Left ventricle myocardium superior (tissue), 1 donor: Measurements from ENCODE around the gene IGFLR1. TPM values are rescaled to one million over a fixed set of nuclear protein-coding genes. Genes with fewer than 3 reads are reported as not detected.

Source experiments
- ATAC-seq: fragments of 200-7000 bp; cut with Tn5 transposase; one replicate; pipeline ENCODE4 v1.9.1; 2020; ENCODE audit warnings: mild to moderate bottlenecking, moderate library complexity
- DNase-seq: peaks from one replicate; pipeline ENCODE4 v3.0.0-alpha.2; 2020
- intact Hi-C: fragments of 100-400 bp; cut with micrococcal nuclease; formaldehyde crosslinking; loops from one replicate; pipeline ENCODE4 v1.11.0; 2022
- long read RNA-seq: library from polyadenylated mRNA; unstranded; transcript quantifications from one replicate; pipeline ENCODE4 v2.0.0, GENCODE V29; 2021
- total RNA-seq: library from RNA; stranded (reverse); fragmentation: NEBNext Ultra II Directional; extraction: Animal tissue kit (Norgen Biotek cat#: 25700); gene quantifications from one replicate; pipeline ENCODE4 v1.2.1, GENCODE V29; 2021
- donor health status: DM: no; HTN: yes; CAD: no; lungs with severe emphysema.

IGFLR1 gene
- total RNA-seq: 3.2 TPM
- long read RNA-seq, partial matches to known transcripts: 0 of 4 reads
- long read RNA-seq, other reads (novel, unspliced or antisense): 4 of 4 reads

DNA sequence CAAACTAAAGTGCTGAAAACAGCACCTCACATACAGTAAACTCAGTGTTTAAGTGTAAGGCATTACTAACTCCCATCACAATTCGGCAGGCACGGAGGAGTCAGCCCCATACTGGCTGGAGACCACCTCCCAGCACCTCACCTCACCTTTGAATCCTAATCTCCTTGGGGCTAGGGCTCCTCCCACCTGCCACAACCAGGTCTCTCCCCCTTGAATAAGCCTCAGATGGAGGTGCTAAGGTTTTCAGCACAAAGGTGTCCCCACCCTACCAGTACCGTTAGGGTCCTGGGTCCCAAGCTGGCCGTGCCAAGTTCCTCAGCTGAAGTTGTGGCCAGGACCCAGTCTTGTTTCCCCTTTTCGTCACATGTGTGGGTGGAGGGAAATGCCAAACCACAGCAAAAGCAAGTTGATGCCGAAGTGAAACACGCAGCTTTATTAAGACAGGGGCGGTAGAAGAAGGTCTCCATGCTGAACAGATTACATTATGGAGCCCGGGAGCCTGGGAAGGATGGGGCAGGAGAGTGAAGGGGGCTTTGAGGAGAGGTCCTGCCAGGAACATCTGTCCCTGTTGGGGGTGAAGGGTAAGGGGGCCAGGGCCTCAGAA is at the start of gene IGFLR1:
Gene IGFLR1 (minus strand): TSS at position 332 of the 604 bp plus-strand sequence. CDS start 1,272 bp downstream, outside the sequence.
- DNase-seq: no peak
- intact Hi-C loops: no loop called here
- no peak for ATAC-seq

DNA sequence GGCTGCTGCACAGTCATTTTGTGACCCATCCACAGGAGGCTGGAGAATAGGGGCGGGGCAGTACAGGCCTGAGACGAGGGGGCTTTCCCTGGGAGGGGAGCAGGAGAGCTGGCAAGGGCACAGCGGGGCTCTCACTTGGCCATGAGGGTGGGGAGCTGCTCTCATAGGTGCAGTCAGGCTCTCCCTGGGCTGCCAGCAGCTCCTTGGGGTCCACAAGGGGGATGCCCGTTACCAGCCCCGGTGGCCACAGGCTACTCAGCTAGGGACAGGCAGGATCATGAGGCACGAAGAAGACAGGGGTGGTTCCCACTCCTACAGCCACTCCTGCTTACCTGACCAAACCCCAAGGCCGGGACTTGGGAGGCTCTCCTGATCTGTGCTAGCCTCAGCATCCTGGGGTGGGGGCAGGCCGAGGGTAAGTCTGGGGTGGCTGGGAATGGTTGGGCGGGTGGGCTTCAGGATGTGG is 49.6 kb upstream of the IGFLR1 start:
- DNase-seq: no peak
- ATAC-seq: no peak
- intact Hi-C loops: no loop called here

- ATAC-seq (no peak), DNase-seq (no peak)
- intact Hi-C loops: no loop called here
These were observed 48.9 kb upstream of the IGFLR1 start for GRCh38 chr19:35790981-35791813.

DNA sequence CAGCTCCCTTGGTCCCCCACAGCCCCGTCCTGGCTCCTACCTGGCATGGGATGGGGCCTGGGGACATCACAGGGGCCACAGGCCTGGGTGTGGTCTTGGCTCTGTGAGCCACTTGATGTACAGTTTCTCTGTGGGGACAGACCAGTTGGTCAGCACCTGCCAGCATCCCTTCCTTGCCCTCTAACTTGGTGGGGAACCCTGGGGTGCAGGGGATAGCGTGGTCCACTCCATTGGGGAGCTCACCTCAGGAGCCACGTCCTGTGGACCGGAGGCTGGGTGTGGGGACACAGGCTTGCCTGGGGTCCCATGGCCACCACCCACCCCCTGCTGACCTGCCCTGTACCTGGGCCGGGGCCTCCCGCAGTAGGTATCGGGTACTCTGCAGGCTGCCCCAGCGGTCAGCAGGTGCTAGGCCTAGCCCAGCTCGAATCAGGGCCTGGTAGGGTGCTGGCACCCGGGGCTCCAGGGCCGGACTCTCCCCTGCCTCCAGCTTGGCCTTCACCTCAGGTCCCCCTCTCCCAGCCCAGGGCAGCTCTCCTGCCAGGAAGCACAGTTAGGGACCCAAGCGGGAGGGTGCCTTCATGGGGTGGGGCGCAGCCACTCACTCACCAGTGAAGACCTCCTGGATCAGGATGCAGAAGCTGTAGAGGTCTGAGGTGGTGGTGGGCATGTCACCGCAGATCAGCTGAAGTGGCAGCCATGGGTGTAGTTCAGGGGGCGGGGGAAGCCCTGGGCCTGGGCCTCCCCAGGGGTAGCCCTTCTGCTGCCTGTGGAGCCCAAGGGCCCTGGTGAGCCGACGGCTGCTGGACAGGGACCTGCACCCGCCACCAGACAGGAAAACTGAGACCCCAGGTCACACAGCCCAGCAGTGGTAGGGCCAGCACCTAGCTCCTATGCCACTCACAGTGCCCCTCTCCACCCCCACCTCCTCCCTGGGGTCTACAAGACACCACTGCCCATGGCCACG is 48.0 kb upstream of the IGFLR1 start:
- intact Hi-C loops: no loop called here

GRCh38 chr19:35789195-35789977 is 47.1 kb upstream of the IGFLR1 start:
- intact Hi-C loops: no loop called here
- ATAC-seq (no peak), DNase-seq (no peak)

More for the DNA sequence above, 48.0 kb upstream of the IGFLR1 start:
- ATAC-seq (no peak), DNase-seq (no peak)

- no peak for DNase-seq
- intact Hi-C loops: no loop called here
- no peak for ATAC-seq
These were observed 46.1 kb upstream of the IGFLR1 start for GRCh38 chr19:35788205-35788960.

DNA sequence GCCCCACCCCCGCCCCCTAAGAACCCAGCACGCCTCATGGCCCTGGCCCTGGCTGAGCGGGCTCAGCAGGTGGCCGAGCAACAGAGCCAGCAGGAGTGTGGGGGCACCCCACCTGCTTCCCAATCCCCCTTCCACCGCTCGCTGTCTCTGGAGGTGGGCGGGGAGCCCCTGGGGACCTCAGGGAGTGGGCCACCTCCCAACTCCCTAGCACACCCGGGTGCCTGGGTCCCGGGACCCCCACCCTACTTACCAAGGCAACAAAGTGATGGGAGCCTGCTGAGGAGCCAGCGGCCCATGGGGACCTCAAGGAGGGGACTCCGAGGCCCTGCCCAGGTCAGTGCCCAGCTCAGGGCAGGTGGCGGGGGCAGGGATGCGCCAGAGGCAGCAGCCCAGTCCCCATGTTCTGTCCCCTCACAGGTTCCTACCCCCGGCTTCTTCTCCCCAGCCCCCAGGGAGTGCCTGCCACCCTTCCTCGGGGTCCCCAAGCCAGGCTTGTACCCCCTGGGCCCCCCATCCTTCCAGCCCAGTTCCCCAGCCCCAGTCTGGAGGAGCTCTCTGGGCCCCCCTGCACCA is 45.1 kb upstream of the IGFLR1 start:
- ATAC-seq: no peak
- DNase-seq: no peak
- intact Hi-C loops: no loop called here

GRCh38 chr19:35786299-35787160 is 44.3 kb upstream of the IGFLR1 start:
- DNase-seq (no peak), ATAC-seq (no peak)
- intact Hi-C loops: no loop called here

- DNase-seq: no peak
- intact Hi-C loops: no loop called here
These were observed 43.0 kb upstream of the IGFLR1 start for GRCh38 chr19:35785339-35785627.

DNA sequence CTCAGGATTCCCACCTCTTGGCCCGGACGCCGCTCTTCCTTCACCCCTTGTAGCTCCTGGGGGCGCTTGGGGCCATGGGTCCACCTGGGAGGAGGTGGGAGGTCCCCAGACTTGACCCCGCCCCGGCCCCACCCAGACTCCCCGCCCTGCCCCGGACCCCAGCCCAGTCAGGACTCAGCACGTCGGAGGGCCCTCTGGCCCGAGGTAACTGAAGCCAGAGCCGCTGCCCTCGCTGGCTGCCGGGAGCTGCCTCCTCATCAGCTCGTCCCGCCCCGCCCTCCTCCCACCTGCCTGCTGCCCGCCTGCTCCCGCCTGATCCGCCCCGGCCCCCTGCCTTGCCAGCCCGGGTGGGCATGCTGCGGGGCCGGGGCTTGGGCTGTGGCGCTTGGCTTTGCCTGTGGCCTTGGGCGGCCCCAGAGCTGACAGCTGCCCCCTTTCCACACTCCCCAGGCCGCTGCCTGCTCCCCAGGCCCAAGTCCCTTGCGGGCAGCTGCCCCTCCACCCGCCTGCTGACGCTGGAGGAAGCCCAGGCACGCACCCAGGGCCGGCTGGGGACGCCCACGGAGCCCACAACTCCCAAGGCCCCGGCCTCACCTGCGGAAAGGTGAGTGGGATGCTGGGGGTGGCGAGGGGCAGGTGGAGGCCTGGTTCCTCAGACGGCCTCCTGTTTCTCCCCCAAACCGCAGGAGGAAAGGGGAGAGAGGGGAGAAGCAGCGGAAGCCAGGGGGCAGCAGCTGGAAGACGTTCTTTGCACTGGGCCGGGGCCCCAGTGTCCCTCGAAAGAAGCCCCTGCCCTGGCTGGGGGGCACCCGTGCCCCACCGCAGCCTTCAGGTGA is 42.5 kb upstream of the IGFLR1 start:
- DNase-seq (no peak), ATAC-seq (no peak)
- intact Hi-C loops: no loop called here

More at GRCh38 chr19:35785339-35785627, 43.0 kb upstream of the IGFLR1 start:
- no peak for ATAC-seq

- intact Hi-C loops: no loop called here
- DNase-seq (no peak), ATAC-seq (no peak)
These were observed 41.5 kb upstream of the IGFLR1 start for GRCh38 chr19:35783469-35784434.

- ATAC-seq (no peak), DNase-seq (no peak)
- intact Hi-C loops: no loop called here
These were observed 40.3 kb upstream of the IGFLR1 start for GRCh38 chr19:35782589-35782988.

DNA sequence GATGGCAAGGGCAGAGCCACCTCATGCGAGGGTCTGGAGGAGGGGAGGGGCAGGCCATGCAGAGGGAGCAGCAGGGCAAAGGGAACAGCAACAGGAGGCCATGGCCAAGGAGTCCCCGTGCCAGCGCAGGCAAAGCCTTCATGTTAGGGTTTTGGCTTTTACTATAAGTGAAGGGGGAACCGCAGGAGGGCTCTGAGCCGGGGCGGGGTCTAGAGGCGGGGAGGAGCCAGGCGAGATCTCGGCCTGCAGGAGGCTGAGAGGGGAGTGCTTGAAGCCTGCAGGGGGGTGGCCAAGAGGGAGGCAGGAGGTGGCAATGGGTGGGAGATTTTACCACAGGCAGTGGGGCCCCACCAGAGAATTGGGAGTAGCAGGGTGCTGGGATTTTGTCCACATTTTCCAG is 39.4 kb upstream of the IGFLR1 start:
- intact Hi-C loops: no loop called here
- DNase-seq: no peak
- ATAC-seq: no peak

GRCh38 chr19:35780717-35781116 is 38.5 kb upstream of the IGFLR1 start:
- ATAC-seq (no peak), DNase-seq (no peak)
- intact Hi-C loops: no loop called here

- ATAC-seq: no peak
These were observed 37.8 kb upstream of the IGFLR1 start for GRCh38 chr19:35780058-35780457.

More at GRCh38 chr19:35780058-35780457, 37.8 kb upstream of the IGFLR1 start:
- DNase-seq: no peak
- intact Hi-C loops: no loop called here
